OCI-LY7 (cell line): Measurements from ENCODE around the gene LY9. TPM values are rescaled to one million over a fixed set of nuclear protein-coding genes. Genes with fewer than 3 reads are reported as not detected.

Source experiments
- BruUV-seq: library from RNA; stranded (reverse); fragments of 400-500 nt; replicated peaks from 2 replicates; lab custom pipeline; 2021; lab: Mats Ljungman, UMichigan
- CTCF ChIA-PET: fragments of 300-600 bp; sonication (Branson Sonifier 250); formaldehyde crosslinking; loops from one replicate; lab custom pipeline; 2022; ENCODE audit warnings: antibody characterized with exemption; ENCODE audit not compliant: unreplicated experiment; lab: Charles Lee
- POLR2A ChIA-PET: fragments of 300-600 bp; sonication (Branson Sonifier 250); formaldehyde crosslinking; loops from one replicate; lab custom pipeline; 2022; ENCODE audit warnings: antibody characterized with exemption; lab: Charles Lee
- DNase-seq: peaks from one replicate; pipeline ENCODE4 v3.0.0-alpha.2; 2015; ENCODE audit warnings: low spot score
- H2AFZ ChIP-seq: fragments of 200-600 bp; sonication (generic), shearing (Covaris generic); 2 replicates; pipeline ENCODE4 v1.6.1; 2014; ENCODE audit warnings: mild to moderate bottlenecking, antibody characterized with exemption, low read length, moderate library complexity
- H3K27ac ChIP-seq: fragments of 200-600 bp; sonication (generic); 2 replicates; pipeline ENCODE4 v1.5.1; 2014; ENCODE audit warnings: mixed run types, low read depth, mild to moderate bottlenecking, moderate library complexity, low read length, inconsistent platforms; ENCODE audit not compliant: poor library complexity, severe bottlenecking
- H3K36me3 ChIP-seq: fragments of 200-600 bp; sonication (generic); 2 replicates; pipeline ENCODE4 v1.6.1; 2014; ENCODE audit warnings: mild to moderate bottlenecking, antibody characterized with exemption, low read length, moderate library complexity, mixed read lengths; ENCODE audit not compliant: insufficient read depth
- H3K4me1 ChIP-seq: fragments of 200-600 bp; sonication (generic); 2 replicates; pipeline ENCODE4 v1.5.1; 2014; ENCODE audit warnings: mild to moderate bottlenecking, low read length; ENCODE audit not compliant: insufficient read depth, poor library complexity, severe bottlenecking
- H3K4me2 ChIP-seq: fragments of 200-600 bp; sonication (generic); 2 replicates; pipeline ENCODE4 v1.6.1; 2014; ENCODE audit warnings: mild to moderate bottlenecking, low read length
- H3K4me3 ChIP-seq: fragments of 200-600 bp; sonication (generic); 2 replicates; pipeline ENCODE4 v1.5.1; 2014; ENCODE audit warnings: mild to moderate bottlenecking, low read depth, low read length; ENCODE audit not compliant: poor library complexity, severe bottlenecking
- H3K79me2 ChIP-seq: fragments of 200-600 bp; sonication (generic); 2 replicates; pipeline ENCODE4 v1.6.1; 2016; ENCODE audit warnings: low read depth, mild to moderate bottlenecking, low read length, moderate library complexity, mixed read lengths; ENCODE audit not compliant: insufficient read depth
- H3K9me2 ChIP-seq: fragments of 200-600 bp; sonication (generic); 2 replicates; pipeline ENCODE4 v1.6.1; 2016; ENCODE audit warnings: mild to moderate bottlenecking, low read length, mixed read lengths; ENCODE audit not compliant: insufficient read depth
- H3K9me3 ChIP-seq: fragments of 200-600 bp; sonication (generic); 2 replicates; pipeline ENCODE4 v1.6.1; 2014; ENCODE audit warnings: mild to moderate bottlenecking, mixed run types, low read length, mixed read lengths
- H4K20me1 ChIP-seq: fragments of 200-600 bp; sonication (generic); 2 replicates; pipeline ENCODE4 v1.6.1; 2014; ENCODE audit warnings: mild to moderate bottlenecking, antibody characterized with exemption, low read length, moderate library complexity, mixed read lengths; ENCODE audit not compliant: insufficient read depth
- CTCF ChIP-seq: fragments of 200-600 bp; sonication (generic); conservative IDR thresholded peaks from 2 replicates; pipeline ENCODE4 v1.5.1; 2014; ENCODE audit warnings: mild to moderate bottlenecking, antibody characterized with exemption, low read length, moderate library complexity, mixed read lengths
- EZH2phosphoT487 ChIP-seq: fragments of 200-600 bp; sonication (generic); IDR thresholded peaks from 2 replicates; pipeline ENCODE4 v1.6.1; 2018; ENCODE audit warnings: low read depth, borderline replicate concordance, mild to moderate bottlenecking, mixed run types, antibody characterized with exemption, low read length, moderate library complexity, mixed read lengths
- intact Hi-C: fragments of 100-400 bp; cut with micrococcal nuclease; formaldehyde crosslinking; loops from one replicate; pipeline ENCODE4 v1.10.0; 2022; ENCODE audit not compliant: unreplicated experiment
- total RNA-seq, 2 experiments: library from RNA; depleted of rRNA in 1 of 2; stranded (reverse); fragments of >200 nt in 1 of 2; shearing (Covaris generic) in 1 of 2; gene quantifications; 2 replicates each; pipeline ENCODE4 v1.2.3, GENCODE V29; 2014 to 2022

Gene LY9
- total RNA-seq, 2 experiments from 2014 or later: 28.4 to 40.2 TPM

DNA sequence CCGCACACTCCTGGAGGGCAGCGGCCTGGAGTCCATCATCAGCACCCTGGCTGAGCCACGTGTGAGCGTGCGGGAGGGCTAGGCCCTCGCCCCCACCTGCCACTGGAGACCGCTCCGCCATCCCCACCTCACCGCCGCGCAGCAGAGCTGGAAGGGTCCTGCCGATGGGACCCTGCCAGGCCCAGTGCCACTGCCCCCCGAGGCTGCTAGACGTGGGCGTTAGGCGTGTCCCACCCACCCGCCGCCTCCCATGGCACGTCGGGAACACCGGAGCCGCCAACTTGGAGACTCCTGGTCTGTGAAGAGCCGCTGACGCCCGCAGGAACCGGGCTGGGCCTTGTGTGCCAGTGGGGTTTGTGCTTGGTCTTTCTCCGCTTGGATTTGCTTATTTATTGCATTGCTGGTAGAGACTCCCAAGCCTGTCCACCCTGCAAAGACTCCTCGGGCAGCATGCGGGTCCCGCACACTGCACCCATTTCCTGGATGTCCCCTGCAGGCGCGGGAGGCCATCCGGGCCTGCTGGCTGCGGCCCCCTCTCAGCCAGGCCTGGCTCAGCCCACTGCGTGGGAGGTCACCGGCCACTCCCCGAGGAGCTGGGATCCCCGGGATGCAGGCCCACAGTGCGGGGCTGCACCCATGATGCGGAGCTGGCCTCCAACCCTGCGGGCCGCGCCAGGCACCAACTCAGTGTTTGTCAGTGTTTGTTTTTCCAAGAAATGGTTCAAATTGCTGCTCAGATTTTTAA lies 6.0 kb downstream of the LY9 start:
- no peak overlapping the region for H3K27ac ChIP-seq
- DNase-seq: no peak
- peaks cover 68% of the 10 kb centered on the region for H3K79me2 ChIP-seq
- H4K20me1 ChIP-seq: no peaks in the 10 kb centered on the region
- peak overlapping the region; percentile 88; the same call in 1 of the 2 replicates for H3K4me2 ChIP-seq
- no peaks in the 10 kb centered on the region for H3K9me2 ChIP-seq
- intact Hi-C loops: no loop called here
- peaks cover 46% of the 10 kb centered on the region for H3K4me1 ChIP-seq
- peaks cover 28% of the 10 kb centered on the region for H3K9me3 ChIP-seq
- H2AFZ ChIP-seq: no peak overlapping the region
- ChIA-PET POLR2A (no interaction called here), CTCF (interaction anchor here (0.9 kb wide), 1 partner anchor 12 kb away, joined by 3 read pairs; no protein-coding TSS in a partner anchor)
- peaks cover 56% of the 10 kb centered on the region for H3K36me3 ChIP-seq
- H3K4me3 ChIP-seq: peak overlapping the region; percentile 76
- TF ChIP-seq CTCF: no peak
- no peak for TF ChIP-seq EZH2phosphoT487
- BruUV-seq: no TSS peak

GRCh38 chr1:160806109-160806665 lies 10.2 kb downstream of the LY9 start:
- BruUV-seq: no TSS peak
- H3K9me3 ChIP-seq: peaks cover 34% of the 10 kb centered on the region
- ChIA-PET POLR2A (interaction anchor here (0.6 to 3.1 kb wide), 6 partner anchors 9 to 347 kb away, joined by 3 to 14 read pairs (median 4); partner anchors contain the start of gene LY9), CTCF (interaction anchor here (1.0 kb wide), 1 partner anchor 30 kb away, joined by 3 read pairs; no protein-coding TSS in a partner anchor)
- no peak overlapping the region for H2AFZ ChIP-seq
- H3K4me3 ChIP-seq: no peak overlapping the region
- H3K27ac ChIP-seq: no peak overlapping the region
- no peaks in the 10 kb centered on the region for H4K20me1 ChIP-seq
- peaks cover 26% of the 10 kb centered on the region; the same call in 1 of the 2 replicates for H3K79me2 ChIP-seq
- H3K4me2 ChIP-seq: no peak overlapping the region
- H3K4me1 ChIP-seq: peaks cover 4% of the 10 kb centered on the region
- peaks cover 87% of the 10 kb centered on the region for H3K36me3 ChIP-seq
- DNase-seq: no peak
- TF ChIP-seq CTCF (peak; percentile 69), EZH2phosphoT487 (no peak)
- no peaks in the 10 kb centered on the region for H3K9me2 ChIP-seq
- intact Hi-C loops: no loop called here
